Left renal pelvis (tissue), 4 donors: ENCODE measurements around the gene S100A4. TPM values are rescaled to one million over a fixed set of nuclear protein-coding genes. Genes with fewer than 3 reads are reported as not detected.
"Not testable (repeated sequence)": the region's sequence is repeated elsewhere in the genome, so short reads cannot be mapped to it uniquely, and the experiment has no call there.

Experiments
- DNase-seq, 4 donors: peaks; one replicate each; pipeline ENCODE4 v3.0.0-alpha.2; 2013; ENCODE audit warnings: low read depth in 4 of 4, low spot score in 3 of 4
- polyA plus RNA-seq, 4 donors: library from polyadenylated mRNA; unstranded; fragments of 120-200 nt; gene quantifications; one replicate each; pipeline ENCODE4 v1.2.1, GENCODE V29; 2013; ENCODE audit not compliant: insufficient read length in 4 of 4

The S100A4 gene
- polyA plus RNA-seq, 4 donors = 36.5 to 106 (median 59.5) TPM

DNA sequence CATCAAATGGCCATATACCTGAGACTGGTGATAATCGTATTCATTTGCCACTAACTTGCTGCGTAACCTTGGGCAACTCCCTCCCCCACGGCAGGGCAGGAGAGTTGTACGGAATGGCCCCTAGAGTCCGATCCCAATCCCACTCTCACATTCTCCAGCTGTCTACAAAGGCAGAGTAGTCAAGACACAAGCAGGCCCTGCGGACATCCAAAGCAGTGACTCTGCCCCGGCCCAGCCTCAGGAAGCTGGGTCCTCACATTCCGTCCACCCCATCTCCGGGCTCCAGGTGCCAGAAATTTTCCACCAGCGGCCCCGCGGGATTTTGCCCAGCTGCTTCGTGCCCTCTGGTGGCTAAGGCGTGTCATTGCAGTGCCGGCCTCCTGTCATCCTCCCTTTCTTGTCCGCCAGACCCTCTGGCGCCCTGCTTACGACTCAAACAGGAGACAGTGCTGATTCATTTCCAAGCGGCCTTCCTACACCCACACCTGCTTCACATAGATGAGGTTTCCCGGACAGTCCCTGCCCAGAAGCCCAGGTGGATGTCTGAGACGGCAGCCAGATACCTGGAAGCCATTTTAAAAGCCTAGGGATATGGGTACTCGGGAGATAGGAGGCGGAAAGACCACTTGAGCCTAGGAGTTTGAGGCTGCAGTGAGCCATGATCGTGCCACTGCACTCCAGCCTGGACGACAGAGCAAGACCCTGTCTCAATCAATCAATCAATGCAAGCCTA lies 22.9 kb upstream of the S100A4 start:
- DNase-seq = peak in 3 of 4 donors; percentile 73 to 78 (median 78)

DNA sequence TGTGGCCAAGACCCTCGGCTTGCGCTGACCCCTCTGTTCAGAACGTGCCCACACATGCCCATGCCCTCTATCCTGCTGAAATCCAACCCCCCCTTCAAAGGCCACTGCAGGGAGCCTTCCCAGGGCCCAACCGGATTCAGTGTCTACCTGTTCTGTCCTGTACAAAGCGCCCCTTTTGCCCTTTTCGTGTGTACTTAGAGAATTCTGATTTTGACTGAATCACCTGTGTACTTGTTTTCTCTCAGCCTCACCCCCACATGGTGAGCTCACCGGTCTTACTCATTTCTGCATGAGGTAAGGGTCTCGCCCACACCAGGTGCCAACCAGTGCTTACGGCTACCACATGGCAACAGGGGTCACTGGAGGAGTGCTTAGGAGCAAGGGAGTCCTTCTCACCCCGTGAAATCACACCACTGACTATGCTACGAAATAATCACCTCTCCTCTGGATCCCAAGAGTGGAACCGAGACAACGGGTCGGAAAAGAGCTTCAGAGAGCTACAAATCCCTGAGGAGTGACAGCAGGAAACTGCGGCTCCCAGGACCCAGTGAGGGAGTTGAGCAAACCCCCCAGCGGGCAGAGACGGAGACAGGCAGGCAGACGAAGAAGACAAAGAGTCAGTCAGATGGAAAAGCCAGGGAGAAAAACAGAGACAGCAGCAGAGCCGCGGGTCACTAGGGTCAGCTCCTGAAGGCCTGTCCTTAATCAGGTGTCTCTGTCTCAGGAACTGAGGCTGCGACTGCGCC lies 22.2 kb upstream of the S100A4 start:
- no peak for DNase-seq

DNA sequence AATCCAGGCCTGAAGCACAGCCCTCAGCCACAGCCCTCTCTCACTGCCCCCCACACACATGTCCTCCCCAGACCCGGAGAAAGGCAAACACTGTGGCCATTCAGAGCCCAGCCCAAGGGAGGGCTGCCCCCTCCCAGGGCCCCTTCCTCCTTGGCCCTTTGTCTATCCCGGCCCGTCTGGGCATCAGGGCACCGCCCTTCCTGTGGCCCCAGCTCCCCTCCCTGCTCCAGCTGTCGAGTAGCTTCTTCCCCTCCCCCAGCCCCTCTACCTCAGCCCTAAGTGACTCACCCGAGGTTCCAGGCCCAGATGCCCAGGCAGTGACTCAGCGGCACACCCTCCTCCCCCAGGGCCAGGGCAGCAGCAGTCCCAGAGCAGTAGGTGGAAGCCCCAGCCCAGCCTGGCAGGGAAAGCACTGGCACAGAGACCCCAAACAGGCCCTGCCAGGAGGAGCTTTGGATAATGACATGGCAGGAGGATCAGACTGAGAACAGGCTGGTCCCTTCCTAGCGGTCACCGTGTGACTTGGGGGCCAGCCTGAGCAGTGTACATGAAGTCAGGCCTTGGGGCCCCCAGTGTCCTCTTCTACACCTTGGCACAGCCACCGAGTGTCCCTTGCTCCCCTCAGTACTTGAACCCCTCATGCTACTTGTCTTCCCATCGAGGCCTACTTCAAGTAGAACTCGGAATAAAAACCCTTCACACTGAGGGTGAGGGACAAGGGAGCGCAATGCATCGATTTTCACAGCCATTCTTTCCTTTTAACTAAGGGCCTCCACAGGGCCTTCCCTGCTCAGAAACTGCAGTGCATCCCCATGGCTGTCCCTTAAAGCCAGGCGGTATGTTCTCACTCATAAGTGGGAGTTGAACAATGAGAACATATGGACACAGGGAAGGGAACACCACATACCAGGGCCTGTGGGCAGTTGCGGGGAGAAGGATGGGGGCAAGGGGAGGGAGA lies 21.1 kb upstream of the S100A4 start:
- peak in 1 of 4 donors; percentile 72 for DNase-seq

DNA sequence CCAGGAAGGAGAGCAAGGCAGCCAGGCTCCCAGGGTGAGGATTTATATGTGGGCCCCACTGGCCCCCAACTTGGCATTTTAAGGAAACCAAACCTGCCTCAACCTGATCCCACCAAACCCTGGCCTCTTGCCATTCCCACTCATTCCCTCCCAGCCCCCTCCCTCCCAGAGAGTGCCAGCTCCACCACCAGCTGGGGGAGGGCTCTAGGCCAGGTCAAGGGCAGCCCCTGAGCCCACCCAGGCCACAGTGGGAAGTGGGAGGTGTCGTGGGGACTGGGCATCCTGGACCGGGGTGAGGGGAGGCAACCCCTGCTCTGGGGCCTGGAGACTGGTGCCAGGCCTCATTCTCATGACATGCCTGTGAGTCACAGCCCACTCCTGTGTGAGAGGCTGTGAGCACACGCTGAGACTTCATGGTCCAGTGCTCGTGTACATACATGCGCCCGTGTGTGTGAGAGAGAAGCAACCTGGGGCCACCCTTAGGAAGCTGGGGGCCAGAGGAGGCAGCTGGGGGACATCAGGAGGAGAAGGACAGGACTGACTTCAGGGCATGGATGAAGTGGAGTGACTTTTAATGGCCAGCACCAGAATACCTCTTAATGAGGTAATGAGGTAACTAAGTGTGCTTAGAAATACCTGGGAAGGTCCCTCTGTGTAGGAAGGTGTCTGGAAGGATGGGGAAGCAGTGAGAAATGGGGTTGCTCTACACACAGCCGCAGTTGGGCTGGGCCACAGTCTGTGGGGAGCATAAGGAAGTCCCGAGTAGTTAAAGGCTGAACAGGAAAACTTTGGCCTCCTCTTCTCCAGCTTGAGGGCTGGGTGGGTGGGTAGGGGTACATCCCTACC lies 20.1 kb upstream of the S100A4 start, which contains the start of gene S100A2:
Gene S100A2, minus strand, starts transcription at position 316 of the 846 bp plus-strand sequence. CDS start 1,967 bp downstream, outside the sequence.
- DNase-seq = no peak

DNA sequence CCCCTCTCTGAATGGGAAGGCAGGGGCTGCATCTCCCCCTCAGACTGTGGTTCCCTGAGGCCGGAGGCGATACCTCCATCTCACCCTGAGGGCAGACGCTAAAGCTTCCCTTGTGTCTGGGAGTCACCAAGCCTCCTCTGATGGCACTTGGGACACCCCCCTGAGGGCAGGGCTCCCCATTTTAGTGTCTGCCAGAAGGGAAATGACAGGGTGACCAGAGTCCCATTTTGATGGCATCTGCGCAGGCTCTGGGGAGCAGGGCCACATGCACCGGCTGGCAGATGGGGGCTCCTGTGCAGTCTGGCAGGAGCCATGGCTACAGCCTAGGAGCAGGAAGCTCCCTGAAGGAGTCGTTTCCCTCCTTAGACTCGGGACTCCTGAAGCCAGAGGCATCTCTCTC lies 18.4 kb upstream of the S100A4 start:
- DNase-seq = no peak

DNA sequence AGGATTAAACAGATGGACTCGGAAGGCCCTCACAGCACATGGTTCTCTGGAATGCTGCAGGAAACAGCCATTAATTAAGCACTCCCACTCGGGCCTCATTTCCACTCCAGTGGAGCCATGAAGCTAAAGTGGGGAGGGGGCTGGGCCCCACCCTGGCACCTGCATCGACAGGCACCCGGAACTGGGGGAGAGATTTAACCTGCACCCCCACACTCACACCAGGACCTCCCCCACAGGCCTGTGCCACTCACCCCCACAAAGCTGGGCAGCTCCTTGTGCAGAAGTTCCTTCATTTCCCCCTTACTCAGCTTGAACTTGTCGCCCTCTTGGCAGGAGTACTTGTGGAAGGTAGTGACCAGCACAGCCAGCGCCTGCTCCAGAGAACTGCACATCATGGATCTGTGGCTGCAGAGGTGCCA lies 17.9 kb upstream of the S100A4 start:
- DNase-seq = no peak

DNA sequence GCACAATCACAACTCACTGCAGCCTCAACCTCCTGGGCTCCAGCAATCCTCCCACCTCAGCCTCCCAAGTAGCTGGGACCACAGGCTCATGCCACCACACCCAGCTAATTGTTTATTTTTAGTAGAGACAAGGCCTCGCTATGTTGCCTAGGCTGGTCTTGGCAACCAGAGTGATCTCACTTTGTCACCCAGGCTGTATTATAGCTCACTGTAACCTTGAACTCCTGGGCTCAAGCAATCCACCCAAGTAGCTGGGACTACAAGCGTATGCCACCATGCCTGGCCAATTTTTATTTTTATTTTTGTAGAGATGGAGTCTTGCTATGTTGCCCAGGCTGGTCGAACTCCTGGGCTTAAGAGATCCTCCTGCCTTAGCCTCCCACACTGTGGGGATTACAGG lies 16.4 kb upstream of the S100A4 start:
- DNase-seq = not testable (repeated sequence)

DNA sequence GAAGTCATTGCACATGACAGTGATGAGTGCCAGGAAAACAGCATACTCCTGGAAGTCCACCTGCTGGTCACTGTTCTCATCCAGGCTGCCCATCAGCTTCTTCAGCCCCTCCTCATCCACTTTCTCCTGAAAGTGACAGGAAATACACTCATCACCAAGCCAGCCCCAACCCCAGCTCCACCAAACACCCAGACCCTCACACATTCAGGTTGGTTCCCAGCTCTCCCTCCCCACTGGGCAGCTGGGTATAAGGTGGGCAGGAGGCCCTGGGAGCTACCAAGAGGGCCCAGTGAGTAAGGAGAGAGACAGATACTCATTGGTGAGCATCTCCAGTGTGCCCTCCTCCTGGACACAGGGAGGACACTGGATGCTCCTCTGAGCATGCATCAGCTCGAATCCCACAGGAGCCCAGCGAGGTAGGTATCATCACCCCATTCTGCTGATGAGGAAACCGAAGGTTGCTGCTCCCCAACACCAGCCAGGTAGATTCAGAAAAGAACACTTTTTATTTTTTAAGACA lies 15.9 kb upstream of the S100A4 start:
- DNase-seq = no peak

DNA sequence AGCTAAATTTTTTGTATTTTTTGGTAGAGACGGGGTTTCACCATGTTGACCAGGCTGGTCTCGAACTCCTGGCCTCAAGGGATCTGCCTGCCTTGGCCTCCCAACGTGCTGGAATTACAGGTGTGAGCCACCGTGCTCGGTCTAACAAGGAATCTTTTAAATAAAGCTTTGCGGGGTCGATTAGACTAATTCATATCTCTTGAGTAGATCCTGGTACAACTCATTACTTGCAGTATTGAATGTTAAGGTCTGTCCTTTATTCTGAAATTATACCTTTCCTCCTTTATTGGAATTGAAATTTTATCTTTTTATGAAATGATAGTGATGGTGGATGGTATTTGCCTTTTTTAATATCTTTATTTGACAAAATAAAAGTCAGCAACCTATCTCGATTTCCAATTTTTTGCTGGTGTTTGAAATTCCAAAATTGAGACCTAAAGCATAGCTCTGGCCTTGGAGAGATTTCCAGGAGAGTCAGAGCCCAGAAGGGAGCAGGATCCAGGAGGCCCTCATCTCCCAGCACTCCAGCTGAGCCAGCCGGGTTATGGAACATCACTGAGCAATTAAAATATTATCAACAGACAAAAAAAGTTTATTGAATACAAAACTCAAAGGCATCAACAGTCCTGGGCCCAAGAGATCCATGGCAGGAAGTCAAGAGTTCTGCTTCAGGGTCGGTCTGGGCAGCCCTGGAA lies 15.3 kb upstream of the S100A4 start:
- DNase-seq = no peak

DNA sequence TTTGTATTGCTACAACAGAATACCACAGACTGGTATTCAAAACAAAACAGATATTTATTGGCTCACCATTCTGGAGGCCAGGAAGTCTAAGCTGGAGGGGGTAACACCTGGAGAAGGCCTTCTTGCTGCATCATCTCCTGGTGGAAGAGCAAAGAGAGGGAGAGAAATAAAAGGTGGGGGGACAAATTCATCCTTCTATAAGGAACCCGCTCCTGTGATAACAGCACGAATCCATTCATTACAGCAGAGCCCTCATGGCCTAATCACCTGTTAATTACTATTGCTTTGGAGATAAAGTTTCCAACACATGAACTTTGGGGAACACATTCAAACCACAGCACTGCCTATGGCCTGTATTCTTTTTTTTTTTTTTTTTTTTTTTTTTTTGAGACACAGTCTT lies 14.6 kb upstream of the S100A4 start:
- DNase-seq = no peak

DNA sequence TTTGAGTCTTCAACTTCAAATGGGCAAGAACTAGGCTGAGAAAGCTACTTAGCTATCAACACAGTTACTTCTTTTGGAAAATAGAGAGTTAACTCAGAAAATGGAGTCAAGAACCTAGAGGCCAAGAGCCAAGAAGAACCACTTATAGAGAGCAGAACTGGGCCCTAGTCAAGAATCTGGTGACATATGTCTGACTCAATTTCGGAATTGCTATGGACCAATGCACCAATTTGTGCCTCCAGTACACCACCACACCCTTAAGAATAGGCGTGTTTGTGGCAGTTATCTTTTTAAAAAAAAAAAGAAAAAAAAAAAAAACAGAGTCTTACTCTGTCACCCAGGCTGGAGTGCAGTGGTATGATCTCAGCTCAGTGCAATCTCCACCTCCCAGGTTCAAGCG lies 12.3 kb upstream of the S100A4 start:
- DNase-seq = no peak

DNA sequence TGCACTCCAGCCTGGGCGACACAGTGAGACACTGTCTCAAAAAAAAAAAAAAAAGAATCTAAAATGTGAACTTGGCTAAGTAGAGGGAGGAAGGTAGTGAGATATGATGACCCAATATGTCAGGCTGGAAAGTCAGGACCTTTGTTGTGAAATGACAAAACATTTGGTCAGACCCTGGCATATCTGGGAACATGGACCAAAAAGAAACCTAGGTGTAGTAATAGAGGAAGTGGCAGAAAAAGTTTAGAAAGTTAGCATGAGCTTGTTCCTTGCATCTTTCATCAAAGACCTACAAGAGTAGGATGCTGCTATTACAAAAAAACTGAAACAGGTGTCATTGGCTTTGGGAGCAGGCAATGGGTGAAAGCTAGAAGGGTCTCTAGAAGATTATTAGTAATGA lies 10.7 kb upstream of the S100A4 start:
- DNase-seq = no peak

DNA sequence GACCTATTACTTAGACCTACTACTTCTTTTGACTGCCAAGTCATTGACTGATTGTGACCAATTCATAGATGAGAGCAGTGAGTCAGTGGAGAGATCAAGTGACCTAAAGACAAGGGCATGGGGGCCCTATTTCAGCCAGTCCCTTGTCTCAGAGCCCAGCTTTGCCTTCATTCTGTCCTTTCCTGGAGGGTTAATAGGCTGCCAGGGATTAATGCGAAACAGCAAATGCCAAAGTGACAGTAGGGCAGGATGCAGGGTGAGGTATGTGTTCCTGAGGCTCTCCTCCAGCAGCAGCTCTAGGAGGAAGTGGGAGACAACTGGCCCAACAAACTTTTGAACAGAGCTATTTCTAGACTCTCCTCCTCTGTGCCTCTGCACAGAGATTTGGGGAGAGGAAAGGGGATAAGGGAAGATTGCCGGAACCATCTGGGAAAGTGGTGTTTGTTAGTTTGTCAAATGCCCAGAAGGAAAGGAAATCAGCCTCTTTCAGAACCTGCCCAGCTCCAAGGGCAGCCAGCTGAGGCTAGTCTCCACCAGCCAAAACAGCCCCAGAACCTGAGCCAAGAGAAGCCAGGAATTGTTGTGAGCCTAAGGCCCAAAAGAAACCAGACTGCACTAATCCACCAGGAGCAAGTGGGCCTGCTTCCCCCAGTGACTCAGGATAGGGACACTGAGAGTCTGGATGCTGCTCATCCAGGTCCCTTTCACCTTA lies 8.4 kb upstream of the S100A4 start:
- DNase-seq = no peak

DNA sequence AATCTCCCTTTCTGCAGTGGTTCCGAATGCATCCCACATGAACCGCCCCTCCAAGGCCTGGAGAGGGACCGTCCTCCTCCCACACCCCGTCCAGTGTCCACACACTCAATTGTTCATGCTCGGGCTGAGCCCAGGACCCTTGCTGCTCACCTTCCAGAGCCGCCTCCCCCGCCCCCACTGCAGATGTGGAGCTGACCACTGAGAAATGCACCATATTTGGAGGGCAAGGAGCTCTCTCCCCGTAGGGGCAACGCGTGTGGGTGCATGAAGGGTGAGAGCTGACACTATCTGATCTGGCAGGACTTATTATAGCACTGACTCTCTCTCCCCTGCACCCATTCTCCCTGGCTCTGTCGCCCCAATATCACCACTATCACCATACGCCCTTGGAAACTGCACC lies 7.5 kb upstream of the S100A4 start:
- DNase-seq = no peak

DNA sequence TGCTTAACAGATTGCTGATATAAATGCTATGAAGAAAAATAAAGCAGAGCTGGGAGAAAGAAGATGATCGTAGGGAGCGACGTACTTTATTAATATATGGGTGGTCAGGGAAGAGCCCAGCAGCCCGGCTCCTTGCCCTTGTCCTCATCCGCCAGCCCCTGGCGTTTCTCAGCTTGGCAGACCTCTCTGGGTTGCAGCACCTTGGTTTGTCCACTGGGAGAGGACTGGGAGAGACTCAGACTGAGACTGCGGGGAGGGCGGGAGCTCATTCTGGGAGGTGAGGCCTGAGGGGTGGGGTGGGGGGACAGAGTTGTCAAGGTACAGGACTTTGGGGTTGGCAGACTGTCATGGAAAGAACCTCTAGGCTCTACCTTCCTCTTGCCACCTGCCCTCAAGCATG lies 6.7 kb upstream of the S100A4 start:
- no peak for DNase-seq

DNA sequence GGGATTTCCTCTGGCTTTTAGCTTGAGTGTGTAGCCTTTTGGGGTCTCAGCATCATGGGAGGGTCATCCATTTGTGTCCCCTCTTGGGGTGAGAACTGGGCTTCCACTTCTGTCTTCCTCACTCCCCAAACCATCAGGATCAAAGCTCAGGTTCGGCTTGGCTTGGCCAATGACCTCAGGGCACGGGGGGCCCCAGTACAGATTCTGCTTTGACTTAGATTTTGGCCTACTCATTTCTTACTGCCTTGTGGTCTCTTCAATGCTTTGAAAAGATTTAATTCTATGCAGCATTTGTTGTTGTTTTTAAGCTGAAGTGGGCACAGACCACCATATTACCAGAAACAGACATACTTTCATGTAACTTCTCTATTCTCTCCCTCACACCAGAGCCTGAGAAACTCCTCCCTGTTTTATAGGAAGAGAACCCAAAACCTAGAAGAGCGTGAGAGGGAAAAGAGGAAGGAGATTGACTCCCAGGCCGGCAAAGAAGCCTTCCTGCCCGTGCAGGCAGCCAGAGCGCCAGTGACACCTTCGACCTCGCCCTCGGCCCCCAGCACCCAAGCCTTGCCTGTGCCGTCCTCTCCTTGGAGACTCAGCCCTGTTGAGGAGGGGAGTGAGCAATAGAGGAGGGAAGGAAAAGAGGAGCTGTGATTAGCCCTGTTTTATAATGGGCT lies 5.4 kb upstream of the S100A4 start:
- no peak for DNase-seq

DNA sequence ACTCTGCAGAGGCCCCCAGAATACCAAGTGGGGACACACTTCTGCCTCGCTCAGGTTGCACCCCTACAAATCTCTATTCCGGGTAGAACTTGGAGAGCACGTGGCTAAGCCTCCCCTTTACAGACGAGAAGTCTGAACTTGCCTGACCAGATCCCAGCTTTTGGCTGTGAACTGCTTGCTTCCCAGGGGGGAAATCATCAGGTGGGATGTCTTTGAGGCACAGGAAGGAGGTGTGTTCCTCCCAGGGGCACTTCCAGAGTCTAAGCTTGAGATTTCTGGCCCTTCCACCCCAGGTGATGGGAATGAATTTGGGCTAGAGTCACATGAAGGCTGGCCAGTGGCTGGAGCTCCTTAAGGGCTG lies 4.8 kb upstream of the S100A4 start:
- DNase-seq = no peak

DNA sequence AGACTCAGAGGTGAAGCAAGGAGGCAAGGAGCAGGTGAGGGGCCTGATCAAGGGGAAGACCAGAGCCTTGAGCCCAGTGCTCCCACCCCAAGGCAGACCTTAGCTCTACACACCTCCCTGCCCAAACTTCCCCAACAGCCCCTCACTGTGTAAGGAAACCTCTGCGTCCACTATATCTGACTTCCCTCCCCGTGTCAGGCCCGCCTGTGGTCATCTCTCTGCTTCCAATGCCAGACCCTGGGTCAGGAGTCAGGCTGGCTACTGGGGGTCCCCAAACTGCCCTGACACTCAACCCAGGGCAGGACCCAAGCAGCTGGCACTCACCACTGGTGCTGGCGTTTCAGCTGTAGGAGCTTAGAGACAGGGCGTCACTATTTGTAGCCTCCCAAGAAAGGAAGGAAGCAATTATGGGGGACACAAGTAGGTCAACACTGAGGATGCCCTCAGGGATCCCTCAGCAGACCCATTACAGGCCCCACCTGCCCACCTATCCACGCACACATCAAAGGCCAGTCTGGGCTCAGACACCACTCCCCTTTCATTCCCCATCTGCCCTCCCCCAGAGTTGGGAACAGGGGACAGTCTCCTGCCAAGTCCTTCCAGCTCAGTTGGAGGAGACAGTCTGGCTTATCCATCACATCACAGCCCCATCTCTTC lies 4.3 kb upstream of the S100A4 start:
- no peak for DNase-seq
